ENCODE results near the gene PTGDS. TPM values are rescaled to one million over a fixed set of nuclear protein-coding genes. Genes with fewer than 3 reads are reported as not detected.

The PTGDS gene
- total RNA-seq, 4 donors from 2014 or later: 10.4 to 77.9 (median 51.6) TPM

DNA sequence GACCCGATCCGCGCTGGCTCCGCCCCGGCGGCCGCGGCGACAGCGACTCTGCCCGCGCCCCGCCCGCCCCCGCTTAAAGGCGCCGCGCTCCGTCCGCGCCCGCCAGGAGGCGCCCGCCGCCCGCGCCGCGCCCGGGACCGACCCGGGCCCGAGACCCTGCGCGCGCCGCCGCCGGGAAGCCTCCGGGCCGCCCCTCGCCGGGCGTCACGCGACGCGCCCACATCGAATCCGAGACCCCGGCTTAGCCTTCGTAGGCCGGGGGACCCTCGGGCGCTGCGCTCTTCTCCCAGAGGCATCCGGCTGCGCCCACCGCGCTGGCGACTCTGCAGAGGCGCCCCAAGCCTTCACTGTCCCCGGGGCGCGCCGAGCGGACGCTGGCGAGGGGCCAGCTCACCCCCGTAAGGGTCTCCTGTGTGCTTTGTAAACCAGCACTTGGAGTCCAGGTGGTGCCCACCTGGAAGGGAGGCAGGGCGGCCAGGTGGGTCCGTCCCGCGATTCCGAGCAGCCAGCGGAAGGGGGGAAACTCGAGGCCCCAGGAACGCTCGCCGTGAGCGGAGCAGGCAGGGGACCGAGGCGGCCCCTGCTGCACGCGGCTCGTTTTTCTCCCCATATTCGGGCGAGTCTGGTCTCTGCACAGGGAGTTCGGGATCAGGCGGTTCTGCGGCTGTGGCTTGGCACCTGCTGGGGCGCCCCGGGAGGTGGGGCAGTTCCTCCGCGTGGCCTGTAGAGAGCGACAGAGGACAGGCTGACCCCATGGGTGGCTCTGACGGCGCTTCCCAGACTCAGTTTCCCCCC lies 51.2 kb downstream of the PTGDS start:
- TF ChIP-seq POLR2AphosphoS5 (IDR thresholded peaks at IDR 0.05) (no peak), EP300 (IDR thresholded peaks at IDR 0.05) (no peak), POLR2A (IDR thresholded peaks at IDR 0.05; ENCODE audit: low read depth) (no peak), CTCF (IDR thresholded peaks at IDR 0.05) (peak in 2 of 3 experiments; percentile 18 to 26)

GRCh38 chr9:137029058-137029936 lies 52.0 kb downstream of the PTGDS start:
- WGBS: 28% methylated on average over 17 of the region's 19 CpGs

More for the DNA sequence above, 51.2 kb downstream of the PTGDS start:
- H3K9me3 ChIP-seq: no peaks in the 10 kb centered on the region
- peak overlapping the region; percentile 61 to 66 (median 62) for H3K4me3 ChIP-seq
- no CpG with 5 or more reads among the region's 98 CpGs for WGBS
- H3K36me3 ChIP-seq: peaks cover 0 to 5% (median 0%) of the 10 kb centered on the region in 4 donors
- peak overlapping the region in 3 of 4 donors; percentile 58 to 68 (median 59) for H3K27ac ChIP-seq (replicated peaks in 1 of 4)
- intact Hi-C loops (cut with DNase I): no loop called here
- H3K27me3 ChIP-seq: no peaks in the 10 kb centered on the region
- H3K4me1 ChIP-seq: peaks cover 24 to 46% (median 40%) of the 10 kb centered on the region in 4 donors
- no peak for DNase-seq (ENCODE audit: extremely low spot score)

GRCh38 chr9:137030006-137030405 lies 52.7 kb downstream of the PTGDS start:
- peaks cover 29 to 50% (median 48%) of the 10 kb centered on the region in 4 donors for H3K4me1 ChIP-seq
- H3K4me3 ChIP-seq: no peak overlapping the region
- H3K36me3 ChIP-seq: no peaks in the 10 kb centered on the region
- no peak for DNase-seq (ENCODE audit: extremely low spot score)
- H3K27ac ChIP-seq (replicated peaks in 1 of 4): no peak overlapping the region
- intact Hi-C loops (cut with DNase I): no loop called here
- H3K9me3 ChIP-seq: no peaks in the 10 kb centered on the region
- 81% methylated on average over 6 of the region's 15 CpGs for WGBS
- peaks cover 0 to 7% (median 0%) of the 10 kb centered on the region in 4 donors for H3K27me3 ChIP-seq
- TF ChIP-seq POLR2AphosphoS5 (IDR thresholded peaks at IDR 0.05) (no peak), CTCF (IDR thresholded peaks at IDR 0.05) (no peak), POLR2A (IDR thresholded peaks at IDR 0.05; ENCODE audit: low read depth) (no peak), EP300 (IDR thresholded peaks at IDR 0.05) (no peak)

More at GRCh38 chr9:137029058-137029936, 52.0 kb downstream of the PTGDS start:
- TF ChIP-seq EP300 (IDR thresholded peaks at IDR 0.05): no peak
- no peak for TF ChIP-seq POLR2A (IDR thresholded peaks at IDR 0.05; ENCODE audit: low read depth)
- TF ChIP-seq CTCF (IDR thresholded peaks at IDR 0.05): peak in 2 of 3 experiments; percentile 82 to 84
- TF ChIP-seq POLR2AphosphoS5 (IDR thresholded peaks at IDR 0.05): peak in 1 of 2 donors; percentile 34
- H3K27ac ChIP-seq (replicated peaks in 1 of 4): peak overlapping the region in 2 of 4 donors; percentile 15 to 68
- no peak for DNase-seq (ENCODE audit: extremely low spot score)
- peaks cover 0 to under 1% (median 0%) of the 10 kb centered on the region in 4 donors for H3K27me3 ChIP-seq
- peaks cover 24 to 46% (median 41%) of the 10 kb centered on the region in 4 donors for H3K4me1 ChIP-seq
- H3K4me3 ChIP-seq: peak overlapping the region; percentile 61 to 66 (median 62)
- H3K36me3 ChIP-seq: no peaks in the 10 kb centered on the region
- H3K9me3 ChIP-seq: no peaks in the 10 kb centered on the region
- intact Hi-C loops (cut with DNase I): no loop called here

DNA sequence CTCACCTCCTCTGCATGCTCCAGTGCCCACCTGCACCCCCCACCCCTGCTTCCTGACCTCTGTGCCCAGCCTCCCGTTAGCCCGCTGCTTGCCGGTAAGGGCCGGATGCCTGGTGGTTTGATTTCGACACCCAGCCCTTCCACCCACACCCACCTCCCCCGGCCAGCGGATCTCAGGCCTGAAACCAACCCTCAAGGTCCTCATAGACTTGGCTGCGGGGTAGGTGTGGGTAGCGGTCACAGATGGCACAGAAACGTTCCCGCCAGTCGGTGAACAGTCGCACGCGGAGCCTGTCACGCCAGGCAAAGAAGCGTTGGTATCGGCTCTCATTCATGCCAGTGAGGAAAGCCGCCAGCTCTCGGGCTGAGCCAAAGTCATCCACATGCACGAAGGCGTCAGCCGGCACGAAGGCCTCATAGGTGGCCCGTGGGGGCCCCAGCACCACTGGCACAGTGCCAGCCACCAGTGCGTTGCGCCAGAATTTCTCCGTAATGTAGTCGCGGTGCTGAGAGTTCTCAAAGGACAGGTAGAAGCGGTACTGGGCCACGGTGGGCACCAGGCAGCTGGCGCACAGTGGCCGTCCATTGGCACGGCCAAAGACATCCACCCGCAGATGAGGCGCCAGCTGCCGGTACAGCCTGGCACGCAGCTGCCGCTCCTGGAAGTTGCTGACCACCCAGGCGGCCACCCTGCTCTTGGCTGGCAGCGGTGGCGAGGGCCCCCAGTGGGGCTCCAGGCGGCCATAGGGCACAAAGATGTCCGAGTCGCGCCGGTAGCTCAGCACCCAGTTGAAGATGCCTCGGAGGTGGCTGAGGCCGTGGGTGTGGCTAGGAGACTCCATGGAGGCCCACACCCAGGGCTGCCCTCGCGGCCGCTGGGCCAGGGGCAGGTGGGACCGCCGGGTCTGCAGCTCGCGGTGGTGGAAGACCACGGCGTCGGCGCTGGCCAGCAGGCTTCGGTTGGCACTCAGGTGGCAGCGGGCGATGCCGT lies 53.5 kb downstream of the PTGDS start:
- H3K4me3 ChIP-seq: no peak overlapping the region
- H3K9me3 ChIP-seq: no peaks in the 10 kb centered on the region
- WGBS: 85% methylated on average over 34 of the region's 65 CpGs
- peaks cover 34 to 53% (median 48%) of the 10 kb centered on the region in 4 donors for H3K4me1 ChIP-seq
- intact Hi-C loops (cut with DNase I): no loop called here
- H3K27me3 ChIP-seq: peaks cover 0 to 8% (median 0%) of the 10 kb centered on the region in 4 donors
- no peaks in the 10 kb centered on the region for H3K36me3 ChIP-seq
- DNase-seq (ENCODE audit: extremely low spot score): no peak
- no peak overlapping the region for H3K27ac ChIP-seq (replicated peaks in 1 of 4)
- no peak for TF ChIP-seq CTCF (IDR thresholded peaks at IDR 0.05)
- no peak for TF ChIP-seq POLR2AphosphoS5 (IDR thresholded peaks at IDR 0.05)

Measured in esophagus muscularis mucosa (tissue), 4 donors.